IMR-90 (cell line): ENCODE data around the gene GSTM3. TPM values are rescaled to one million over a fixed set of nuclear protein-coding genes. Genes with fewer than 3 reads are reported as not detected.

ENCODE experiments used
- ATAC-seq: fragments of 200-7000 bp; cut with Tn5 transposase; 2 replicates; pipeline ENCODE4 v1.9.1; 2020; ENCODE audit warnings: low read depth, mild to moderate bottlenecking, moderate library complexity
- BruUV-seq: library from RNA; stranded (reverse); fragments of 400-500 nt; replicated peaks from 2 replicates; lab custom pipeline; 2021; lab: Mats Ljungman, UMichigan
- CTCF ChIA-PET: fragments of 300-600 bp; formaldehyde crosslinking; extraction: SDS; loops from one replicate; lab custom pipeline; 2021; ENCODE audit warnings: antibody characterized with exemption; lab: Yijun Ruan, JAX
- POLR2A ChIA-PET: fragments of 300-600 bp; sonication (Branson Sonifier 250); formaldehyde crosslinking; loops from one replicate; lab custom pipeline; 2022; ENCODE audit warnings: antibody characterized with exemption; ENCODE audit not compliant: unreplicated experiment; lab: Charles Lee
- DNase-seq: peaks from one replicate; pipeline ENCODE4 v3.0.0; 2013
- H2AFZ ChIP-seq: replicated peaks from 2 replicates; pipeline ENCODE3; 2013; ENCODE audit warnings: low read length, mild to moderate bottlenecking; ENCODE audit not compliant: poor library complexity
- H2AK5ac ChIP-seq: 2 replicates; pipeline ENCODE4 v1.6.1; 2013; ENCODE audit warnings: low read depth, low read length, inconsistent platforms
- H2AK9ac ChIP-seq: replicated peaks from 2 replicates; pipeline ENCODE3; 2013; ENCODE audit warnings: mild to moderate bottlenecking, low read depth, low read length, moderate library complexity; ENCODE audit not compliant: poor library complexity
- H2BK120ac ChIP-seq: 2 replicates; pipeline ENCODE4 v1.6.1; 2013; ENCODE audit warnings: low read depth, low read length, inconsistent platforms
- H2BK15ac ChIP-seq: 3 replicates; pipeline ENCODE4 v1.6.1; 2013; ENCODE audit warnings: low read depth, low read length, inconsistent platforms
- H2BK20ac ChIP-seq: 2 replicates; pipeline ENCODE4 v1.6.1; 2013; ENCODE audit warnings: low read depth, mild to moderate bottlenecking, inconsistent platforms, low read length, moderate library complexity
- H2BK5ac ChIP-seq: 2 replicates; pipeline ENCODE4 v1.6.1; 2013; ENCODE audit warnings: mild to moderate bottlenecking, low read depth, low read length, inconsistent platforms; ENCODE audit not compliant: poor library complexity, severe bottlenecking
- H3K14ac ChIP-seq: replicated peaks from 2 replicates; pipeline ENCODE4 v1.6.1; 2013; ENCODE audit warnings: low read depth, low read length, inconsistent platforms
- H3K18ac ChIP-seq: 2 replicates; pipeline ENCODE4 v1.6.1; 2013; ENCODE audit warnings: low read depth, low read length, control low read depth
- H3K23ac ChIP-seq: 2 replicates; pipeline ENCODE4 v1.6.1; 2013; ENCODE audit warnings: low read depth, low read length, inconsistent platforms
- H3K27ac ChIP-seq: 2 replicates; pipeline ENCODE4 v1.5.1; 2013; ENCODE audit warnings: mild to moderate bottlenecking, control low read depth, low read length; ENCODE audit not compliant: insufficient read depth
- H3K27me3 ChIP-seq: 2 replicates; pipeline ENCODE4 v1.6.1; 2013; ENCODE audit warnings: low read length; ENCODE audit not compliant: control insufficient read depth, insufficient read depth
- H3K36me3 ChIP-seq: 2 replicates; pipeline ENCODE4 v1.6.1; 2013; ENCODE audit warnings: low read length, mixed read lengths; ENCODE audit not compliant: control insufficient read depth, insufficient read depth
- H3K4ac ChIP-seq: 2 replicates; pipeline ENCODE4 v1.6.1; 2013; ENCODE audit warnings: low read depth, low read length, inconsistent platforms
- H3K4me1 ChIP-seq: 2 replicates; pipeline ENCODE4 v1.6.1; 2013; ENCODE audit warnings: low read length, mixed read lengths; ENCODE audit not compliant: control insufficient read depth, insufficient read depth
- H3K4me2 ChIP-seq: 2 replicates; pipeline ENCODE4 v1.6.1; 2013; ENCODE audit warnings: low read depth, mild to moderate bottlenecking, control low read depth, low read length, moderate library complexity
- H3K4me3 ChIP-seq: 2 replicates; pipeline ENCODE4 v1.5.1; 2013; ENCODE audit warnings: low read depth, mild to moderate bottlenecking, control low read depth, low read length, moderate library complexity; ENCODE audit not compliant: insufficient read depth
- H3K56ac ChIP-seq: 2 replicates; pipeline ENCODE4 v1.6.1; 2013; ENCODE audit warnings: low read length, inconsistent platforms; ENCODE audit not compliant: insufficient read depth; ENCODE audit errors: extremely low read depth
- H3K79me1 ChIP-seq, 2 experiments: 2 replicates each; pipeline ENCODE4 v1.6.1; 2013; ENCODE audit warnings: low read length in 2 of 2, inconsistent platforms in 1 of 2, low read depth in 1 of 2
- H3K9ac ChIP-seq: 2 replicates; pipeline ENCODE4 v1.6.1; 2013; ENCODE audit warnings: low read depth, low read length, control low read depth
- H3K9me1 ChIP-seq: 2 replicates; pipeline ENCODE4 v1.6.1; 2013; ENCODE audit warnings: low read length, inconsistent platforms; ENCODE audit not compliant: insufficient read depth
- H3K9me3 ChIP-seq: 2 replicates; pipeline ENCODE4 v1.6.1; 2013; ENCODE audit warnings: low read length; ENCODE audit not compliant: control insufficient read depth, insufficient read depth
- H4K20me1 ChIP-seq: 2 replicates; pipeline ENCODE4 v1.6.1; 2013; ENCODE audit warnings: low read length, inconsistent platforms; ENCODE audit not compliant: insufficient read depth
- H4K5ac ChIP-seq: 2 replicates; pipeline ENCODE4 v1.6.1; 2013; ENCODE audit warnings: mild to moderate bottlenecking, low read depth, low read length, control low read depth
- H4K8ac ChIP-seq, 2 experiments: 2 replicates each; pipeline ENCODE4 v1.6.1; 2013; ENCODE audit warnings: low read depth in 2 of 2, low read length in 2 of 2, control low read depth in 1 of 2, inconsistent platforms in 1 of 2
- H4K91ac ChIP-seq: 2 replicates; pipeline ENCODE4 v1.6.1; 2013; ENCODE audit warnings: low read depth, low read length, inconsistent platforms; ENCODE audit not compliant: insufficient read depth
- FOS ChIP-seq: fragments of 150-350 bp; IDR thresholded peaks from 2 replicates; pipeline ENCODE4 v1.6.1; 2016; ENCODE audit warnings: low read depth, low read length
- MAFK ChIP-seq: IDR thresholded peaks from 2 replicates; pipeline ENCODE4 v1.6.1; 2012; ENCODE audit warnings: low read depth, low read length, improper control_type of control experiment
- POLR2A ChIP-seq: IDR thresholded peaks from 2 replicates; pipeline ENCODE4 v1.6.1; 2012; ENCODE audit warnings: mild to moderate bottlenecking, low read depth, low read length
- RCOR1 ChIP-seq: IDR thresholded peaks from 2 replicates; pipeline ENCODE4 v1.6.1; 2012; ENCODE audit warnings: mild to moderate bottlenecking, low read length, improper control_type of control experiment; ENCODE audit not compliant: insufficient replicate concordance
- WGBS, 2 experiments: methylation state at CpG; one replicate each; pipeline versions ENCODE4 v1.1.5 to v1.1.7; 2013; ENCODE audit warnings: missing lambda C conversion rate in 2 of 2; ENCODE audit not compliant: insufficient read length in 1 of 2; ENCODE audit errors: extremely low coverage in 2 of 2; 5-methylcytosine and 5-hydroxymethylcytosine counted together
- dilution Hi-C: fragments of 300-500 bp; cut with HindIII; formaldehyde crosslinking; loops from one replicate; pipeline ENCODE4 v1.14.3; 2018; ENCODE audit warnings: low sequenced_read_pairs; ENCODE audit not compliant: unreplicated experiment
- in situ Hi-C: fragments of 300-500 bp; cut with MboI; formaldehyde crosslinking; loops from 3 replicates; pipeline ENCODE4 v1.14.3; 2019; ENCODE audit warnings: low sequenced_read_pairs, inconsistent platforms, mixed read lengths
- intact Hi-C: fragments of 100-400 bp; cut with micrococcal nuclease; formaldehyde crosslinking; loops from 2 replicates; pipeline ENCODE4 v1.10.0; 2022
- polyA plus RNA-seq, 3 experiments: library from polyadenylated mRNA; depleted of rRNA; stranded (reverse); fragments of >200 nt; gene quantifications; 2 replicates each; pipeline ENCODE4 v1.2.3, GENCODE V29; 2012; ENCODE audit warnings: low replicate concordance in 1 of 3
- total RNA-seq: library from RNA; depleted of rRNA; stranded (reverse); fragments of >200 nt; gene quantifications from 2 replicates; pipeline ENCODE4 v1.2.3, GENCODE V29; 2012
- TF ChIP-seq, protein P1 (sequence below): fragments of 150-350 bp; IDR thresholded peaks from 2 replicates; pipeline ENCODE4 v1.6.1; 2016; ENCODE audit warnings: low read depth, mild to moderate bottlenecking, low read length, moderate library complexity, borderline replicate concordance
- TF ChIP-seq, protein P2 (sequence below): fragments of 150-350 bp; IDR thresholded peaks from 2 replicates; pipeline ENCODE4 v1.6.1; 2017; ENCODE audit warnings: mild to moderate bottlenecking, antibody characterized with exemption, low read length, low read depth

Gene GSTM3
- total and polyA plus RNA-seq, 2 of the 4 experiments (the other 2 are of a cell fraction): 102 to 131 TPM

GRCh38 chr1:109762039-109762585, 21.3 kb upstream of the GSTM3 start (continued):
- TF ChIP-seq, protein P1, sequence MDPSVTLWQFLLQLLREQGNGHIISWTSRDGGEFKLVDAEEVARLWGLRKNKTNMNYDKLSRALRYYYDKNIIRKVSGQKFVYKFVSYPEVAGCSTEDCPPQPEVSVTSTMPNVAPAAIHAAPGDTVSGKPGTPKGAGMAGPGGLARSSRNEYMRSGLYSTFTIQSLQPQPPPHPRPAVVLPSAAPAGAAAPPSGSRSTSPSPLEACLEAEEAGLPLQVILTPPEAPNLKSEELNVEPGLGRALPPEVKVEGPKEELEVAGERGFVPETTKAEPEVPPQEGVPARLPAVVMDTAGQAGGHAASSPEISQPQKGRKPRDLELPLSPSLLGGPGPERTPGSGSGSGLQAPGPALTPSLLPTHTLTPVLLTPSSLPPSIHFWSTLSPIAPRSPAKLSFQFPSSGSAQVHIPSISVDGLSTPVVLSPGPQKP: no peak
- TF ChIP-seq RCOR1: no peak

GRCh38 chr1:109761227-109762038, 20.6 kb upstream of the GSTM3 start:
- Histone ChIP-seq H3K27ac (no peak overlapping the region), H2BK20ac (no peak overlapping the region), H4K5ac (no peak overlapping the region), H2AK5ac (peak overlapping the region; percentile 97), H4K91ac (peak overlapping the region; percentile 67), H3K18ac (no peak overlapping the region), H3K9me3 (no peaks in the 10 kb centered on the region), H3K4ac (no peak overlapping the region), H3K79me1 (no peaks in the 10 kb centered on the region), H3K9me1 (peaks cover 20% of the 10 kb centered on the region), H3K4me1 (peaks cover 12% of the 10 kb centered on the region), H3K36me3 (no peaks in the 10 kb centered on the region), H3K27me3 (no peaks in the 10 kb centered on the region), H3K4me2 (no peak overlapping the region), H2AK9ac (no peak overlapping the region), H2AFZ (no peak overlapping the region), H3K4me3 (no peak overlapping the region), H3K23ac (no peak overlapping the region), H3K14ac (no peak overlapping the region), H2BK15ac (no peak overlapping the region; the same call in 1 of the 3 replicates), H2BK120ac (peak overlapping the region; percentile 3; the same call in 1 of the 2 replicates), H4K20me1 (no peaks in the 10 kb centered on the region), H2BK5ac (no peak overlapping the region), H3K56ac (no peak overlapping the region), H4K8ac (no peak overlapping the region), H3K9ac (no peak overlapping the region)
- ATAC-seq (no peak), DNase-seq (no peak)
- no TSS peak for BruUV-seq
- dilution Hi-C loops (no loop called here), intact Hi-C loops (no loop called here), in situ Hi-C loops (no loop called here)
- ChIA-PET POLR2A (no interaction called here), CTCF (interaction anchor here (1.2 kb wide), 1 partner anchor 121 kb away, joined by 5 read pairs; no protein-coding TSS in a partner anchor)
- WGBS, 2 experiments: 76% methylated on average over 4 of the region's 14 CpGs; no CpG with 5 or more reads in 1 of the 2 experiments
- no peak for TF ChIP-seq RCOR1
- no peak for TF ChIP-seq FOS
- TF ChIP-seq, protein P1: no peak
- TF ChIP-seq, protein P2, sequence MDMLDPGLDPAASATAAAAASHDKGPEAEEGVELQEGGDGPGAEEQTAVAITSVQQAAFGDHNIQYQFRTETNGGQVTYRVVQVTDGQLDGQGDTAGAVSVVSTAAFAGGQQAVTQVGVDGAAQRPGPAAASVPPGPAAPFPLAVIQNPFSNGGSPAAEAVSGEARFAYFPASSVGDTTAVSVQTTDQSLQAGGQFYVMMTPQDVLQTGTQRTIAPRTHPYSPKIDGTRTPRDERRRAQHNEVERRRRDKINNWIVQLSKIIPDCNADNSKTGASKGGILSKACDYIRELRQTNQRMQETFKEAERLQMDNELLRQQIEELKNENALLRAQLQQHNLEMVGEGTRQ: no peak
- no peak for TF ChIP-seq MAFK
- TF ChIP-seq POLR2A: no peak
